ENCODE results near the gene UPF2. TPM values are rescaled to one million over a fixed set of nuclear protein-coding genes. Genes with fewer than 3 reads are reported as not detected.

The UPF2 gene
- total RNA-seq, 1 donor from 2014 or later: 16.4 TPM

DNA sequence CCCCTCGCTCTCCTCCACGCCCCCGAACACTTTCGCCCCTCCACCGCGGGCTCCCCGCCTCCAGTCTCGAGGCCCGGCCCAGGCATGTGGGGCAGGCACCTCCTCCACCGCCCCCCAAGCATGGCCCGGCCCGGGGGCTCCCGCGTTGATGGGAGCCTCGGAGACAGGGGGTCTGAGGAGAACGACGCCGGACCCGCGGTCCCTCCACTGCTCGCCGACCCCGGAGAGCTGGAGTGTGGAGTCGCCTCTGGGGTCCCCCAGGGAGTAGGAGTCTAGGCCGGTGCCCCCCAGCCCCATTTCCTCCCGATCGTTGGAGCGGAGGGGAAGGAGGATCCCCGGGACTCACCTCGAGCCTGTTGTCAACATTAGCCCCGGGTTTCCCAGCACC is 206 bp downstream of the UPF2 start:
- Mint-ChIP-seq H3K36me3 (ENCODE audit: unreplicated experiment) (no peaks in the 10 kb centered on the region), H3K27me3 (ENCODE audit: unreplicated experiment) (peaks cover 4% of the 10 kb centered on the region), H3K9me3 (ENCODE audit: unreplicated experiment) (peaks cover 6% of the 10 kb centered on the region), H3K27ac (ENCODE audit: unreplicated experiment) (peak overlapping the region; percentile 84), H3K4me1 (ENCODE audit: low read depth, unreplicated experiment) (peaks cover 3% of the 10 kb centered on the region), H3K4me3 (ENCODE audit: unreplicated experiment) (peak overlapping the region; percentile 94)
- TF ChIP-seq, protein P1, sequence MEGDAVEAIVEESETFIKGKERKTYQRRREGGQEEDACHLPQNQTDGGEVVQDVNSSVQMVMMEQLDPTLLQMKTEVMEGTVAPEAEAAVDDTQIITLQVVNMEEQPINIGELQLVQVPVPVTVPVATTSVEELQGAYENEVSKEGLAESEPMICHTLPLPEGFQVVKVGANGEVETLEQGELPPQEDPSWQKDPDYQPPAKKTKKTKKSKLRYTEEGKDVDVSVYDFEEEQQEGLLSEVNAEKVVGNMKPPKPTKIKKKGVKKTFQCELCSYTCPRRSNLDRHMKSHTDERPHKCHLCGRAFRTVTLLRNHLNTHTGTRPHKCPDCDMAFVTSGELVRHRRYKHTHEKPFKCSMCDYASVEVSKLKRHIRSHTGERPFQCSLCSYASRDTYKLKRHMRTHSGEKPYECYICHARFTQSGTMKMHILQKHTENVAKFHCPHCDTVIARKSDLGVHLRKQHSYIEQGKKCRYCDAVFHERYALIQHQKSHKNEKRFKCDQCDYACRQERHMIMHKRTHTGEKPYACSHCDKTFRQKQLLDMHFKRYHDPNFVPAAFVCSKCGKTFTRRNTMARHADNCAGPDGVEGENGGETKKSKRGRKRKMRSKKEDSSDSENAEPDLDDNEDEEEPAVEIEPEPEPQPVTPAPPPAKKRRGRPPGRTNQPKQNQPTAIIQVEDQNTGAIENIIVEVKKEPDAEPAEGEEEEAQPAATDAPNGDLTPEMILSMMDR (IDR thresholded peaks at IDR 0.05; ENCODE audit: partially characterized antibody, unreplicated experiment): no peak
- DNase-seq: no peak

DNA sequence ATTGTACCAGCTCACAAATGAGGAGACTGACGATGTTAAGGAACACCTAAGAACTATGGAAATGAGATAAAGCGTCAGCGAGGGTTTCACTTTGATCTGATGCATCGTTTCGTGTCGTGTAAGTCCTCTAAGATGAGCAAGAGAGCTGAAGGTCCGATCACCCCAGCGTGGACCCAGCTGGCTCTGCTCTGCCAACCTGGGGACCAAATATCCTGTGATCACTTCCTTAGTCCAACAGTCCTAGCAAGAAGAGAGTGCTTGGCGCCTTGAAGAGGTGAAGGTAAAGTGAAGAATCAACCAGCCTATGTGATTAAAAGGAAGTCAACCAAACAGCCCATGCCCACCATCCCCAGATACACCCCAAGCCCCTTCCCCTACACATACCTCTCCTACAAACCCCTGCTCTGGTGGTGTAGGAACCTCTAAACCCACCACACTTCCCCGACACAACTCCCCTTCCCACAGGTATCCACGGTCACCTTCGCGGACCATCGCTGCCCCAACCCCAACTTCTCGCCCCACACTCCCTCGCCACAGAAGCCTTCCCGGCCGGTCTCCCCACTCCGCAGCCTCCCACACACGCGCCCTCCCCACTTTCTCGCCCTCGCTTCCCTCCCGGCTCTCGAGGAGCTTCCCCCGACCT is 722 bp downstream of the UPF2 start:
- Mint-ChIP-seq H3K27me3 (ENCODE audit: unreplicated experiment) (peaks cover 4% of the 10 kb centered on the region), H3K27ac (ENCODE audit: unreplicated experiment) (peak overlapping the region; percentile 84), H3K4me1 (ENCODE audit: low read depth, unreplicated experiment) (peaks cover 3% of the 10 kb centered on the region), H3K36me3 (ENCODE audit: unreplicated experiment) (no peaks in the 10 kb centered on the region), H3K4me3 (ENCODE audit: unreplicated experiment) (peak overlapping the region; percentile 94), H3K9me3 (ENCODE audit: unreplicated experiment) (peaks cover 6% of the 10 kb centered on the region)
- no peak for DNase-seq
- TF ChIP-seq, protein P1 (IDR thresholded peaks at IDR 0.05; ENCODE audit: partially characterized antibody, unreplicated experiment): no peak

DNA sequence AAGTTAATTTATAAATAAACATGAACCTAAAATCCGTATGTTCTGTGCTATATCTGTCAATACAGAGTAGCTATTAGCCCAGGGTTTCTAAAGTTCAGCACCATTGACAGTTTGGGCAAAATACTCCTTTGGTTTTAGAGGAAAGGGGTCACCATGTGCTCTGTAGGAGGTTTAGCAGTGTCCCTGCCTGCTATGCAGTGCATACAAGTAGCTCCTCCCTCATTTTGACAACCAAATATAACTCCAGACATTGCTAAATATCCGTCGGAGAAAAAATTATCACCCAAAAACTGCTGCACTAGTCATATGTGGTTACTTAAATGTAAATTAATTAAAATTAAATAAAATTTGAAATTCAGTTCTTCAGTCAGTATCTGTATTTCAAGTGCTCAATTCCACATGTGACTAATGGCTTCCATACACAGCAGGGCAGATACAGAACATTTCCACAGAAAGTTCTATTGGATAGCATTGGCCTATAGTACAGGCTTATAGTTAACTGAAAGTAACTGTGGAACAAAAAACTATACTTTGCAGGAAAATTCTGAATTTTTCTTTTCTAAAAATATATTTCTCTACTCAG is 6.4 kb downstream of the UPF2 start:
- no peaks in the 10 kb centered on the region for H3K9me3 Mint-ChIP-seq (ENCODE audit: unreplicated experiment)
- no peak overlapping the region for H3K27ac Mint-ChIP-seq (ENCODE audit: unreplicated experiment)
- H3K4me3 Mint-ChIP-seq (ENCODE audit: unreplicated experiment): no peak overlapping the region
- H3K36me3 Mint-ChIP-seq (ENCODE audit: unreplicated experiment): no peaks in the 10 kb centered on the region
- no peak for DNase-seq
- TF ChIP-seq, protein P1 (IDR thresholded peaks at IDR 0.05; ENCODE audit: partially characterized antibody, unreplicated experiment): no peak
- peaks cover 1% of the 10 kb centered on the region for H3K27me3 Mint-ChIP-seq (ENCODE audit: unreplicated experiment)
- H3K4me1 Mint-ChIP-seq (ENCODE audit: low read depth, unreplicated experiment): no peaks in the 10 kb centered on the region

DNA sequence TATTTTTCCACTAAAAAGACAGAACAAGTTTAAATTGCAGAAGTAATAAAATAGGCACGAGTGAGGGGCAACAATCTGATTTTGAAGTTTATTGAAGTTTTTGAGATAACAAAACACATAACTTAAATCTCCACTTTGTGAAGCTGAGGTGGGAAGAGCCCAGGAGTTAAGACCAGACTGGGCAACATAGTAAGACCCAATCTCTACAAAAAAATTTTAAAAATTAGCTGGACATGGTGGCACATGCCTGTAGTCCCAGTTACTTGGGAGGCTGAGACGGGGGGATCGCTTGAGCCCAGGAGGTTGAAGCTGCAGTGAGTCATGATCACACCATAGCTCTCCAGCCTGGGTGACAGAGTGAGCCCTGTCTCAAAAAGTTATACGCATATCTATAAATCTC is 11.2 kb downstream of the UPF2 start:
- TF ChIP-seq, protein P1 (IDR thresholded peaks at IDR 0.05; ENCODE audit: partially characterized antibody, unreplicated experiment): no peak
- Mint-ChIP-seq H3K9me3 (ENCODE audit: unreplicated experiment) (no peaks in the 10 kb centered on the region), H3K4me3 (ENCODE audit: unreplicated experiment) (no peak overlapping the region), H3K27me3 (ENCODE audit: unreplicated experiment) (no peaks in the 10 kb centered on the region), H3K36me3 (ENCODE audit: unreplicated experiment) (no peaks in the 10 kb centered on the region), H3K4me1 (ENCODE audit: low read depth, unreplicated experiment) (no peaks in the 10 kb centered on the region), H3K27ac (ENCODE audit: unreplicated experiment) (no peak overlapping the region)
- no peak for DNase-seq

DNA sequence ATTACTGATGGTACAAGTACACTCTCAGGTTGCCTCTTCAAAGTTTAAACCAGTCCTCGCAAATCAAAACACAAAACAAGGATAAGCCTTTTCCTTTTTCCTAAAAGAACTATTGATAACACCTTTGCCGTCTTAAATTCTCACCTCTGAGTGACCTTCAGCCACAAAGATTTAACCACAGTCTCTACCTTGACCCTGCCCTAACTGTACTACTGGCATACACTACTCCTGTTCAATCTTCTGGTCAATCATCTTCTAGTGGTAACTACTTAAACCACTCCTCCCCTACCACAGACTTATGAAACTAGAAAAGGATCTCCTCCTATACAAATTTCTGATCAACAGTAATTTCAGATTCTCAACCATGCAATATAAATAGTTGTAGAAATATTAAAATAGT is 15.1 kb downstream of the UPF2 start:
- H3K27ac Mint-ChIP-seq (ENCODE audit: unreplicated experiment): no peak overlapping the region
- H3K9me3 Mint-ChIP-seq (ENCODE audit: unreplicated experiment): no peaks in the 10 kb centered on the region
- no peaks in the 10 kb centered on the region for H3K36me3 Mint-ChIP-seq (ENCODE audit: unreplicated experiment)
- H3K27me3 Mint-ChIP-seq (ENCODE audit: unreplicated experiment): no peaks in the 10 kb centered on the region
- H3K4me3 Mint-ChIP-seq (ENCODE audit: unreplicated experiment): no peak overlapping the region
- no peaks in the 10 kb centered on the region for H3K4me1 Mint-ChIP-seq (ENCODE audit: low read depth, unreplicated experiment)
- no peak for DNase-seq
- TF ChIP-seq, protein P1 (IDR thresholded peaks at IDR 0.05; ENCODE audit: partially characterized antibody, unreplicated experiment): no peak

Measured in glutamatergic neuron (in vitro differentiated cells).